NCI-H2171 treated with DMSO at 0.1 percent for 48 hours (cell line): ENCODE results near the gene C1orf21.
"Not testable (repeated sequence)": the region's sequence is repeated elsewhere in the genome, so short reads cannot be mapped to it uniquely, and the experiment has no call there.

Experiments used
- DNase-seq: peaks from one replicate; lab custom pipeline; 2025; lab: John Stamatoyannopoulos, UW

C1orf21 gene, protein sequence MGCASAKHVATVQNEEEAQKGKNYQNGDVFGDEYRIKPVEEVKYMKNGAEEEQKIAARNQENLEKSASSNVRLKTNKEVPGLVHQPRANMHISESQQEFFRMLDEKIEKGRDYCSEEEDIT

DNA sequence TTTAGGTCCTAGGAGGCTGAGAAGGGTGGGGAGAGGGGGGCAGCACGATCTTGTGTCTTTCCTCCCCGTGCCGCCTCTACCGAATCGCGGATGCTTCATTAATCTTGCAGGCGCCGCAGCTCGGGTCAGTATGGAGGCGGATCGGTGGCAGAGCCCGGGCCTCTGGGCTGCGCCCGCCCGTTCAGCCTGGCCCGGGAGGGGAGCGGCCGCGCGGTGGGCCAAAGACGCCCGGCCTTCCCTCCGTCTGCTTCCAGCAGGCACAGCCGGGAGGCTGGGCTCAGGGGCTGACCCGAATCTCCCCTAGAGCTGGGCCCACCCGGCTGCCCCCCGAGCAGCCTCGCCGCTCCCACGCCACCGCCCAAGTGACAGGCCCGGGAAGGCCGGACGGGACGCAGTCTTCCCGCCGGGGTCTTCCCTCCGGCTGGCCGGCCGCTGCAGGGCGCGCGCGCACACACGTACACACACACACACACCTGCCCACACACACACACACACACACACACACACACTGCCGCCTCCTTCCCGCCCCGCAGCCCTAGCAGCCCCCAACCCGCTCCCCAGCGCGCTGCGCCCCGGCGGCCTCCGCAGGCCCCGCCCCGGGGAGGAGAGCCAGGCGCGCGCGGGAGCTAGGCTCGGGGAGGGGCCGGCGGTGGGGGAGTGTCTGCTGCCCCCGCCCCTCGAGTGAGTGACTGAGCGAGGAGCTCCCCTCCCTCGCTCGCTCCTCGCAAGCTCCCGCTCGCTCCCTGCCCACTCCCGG lies at the start of gene C1orf21:
Gene C1orf21, plus strand, starts transcription at position 718 of the 757 bp plus-strand sequence. CDS start 90,481 bp downstream, outside the sequence.
- DNase-seq: peak; percentile 89

DNA sequence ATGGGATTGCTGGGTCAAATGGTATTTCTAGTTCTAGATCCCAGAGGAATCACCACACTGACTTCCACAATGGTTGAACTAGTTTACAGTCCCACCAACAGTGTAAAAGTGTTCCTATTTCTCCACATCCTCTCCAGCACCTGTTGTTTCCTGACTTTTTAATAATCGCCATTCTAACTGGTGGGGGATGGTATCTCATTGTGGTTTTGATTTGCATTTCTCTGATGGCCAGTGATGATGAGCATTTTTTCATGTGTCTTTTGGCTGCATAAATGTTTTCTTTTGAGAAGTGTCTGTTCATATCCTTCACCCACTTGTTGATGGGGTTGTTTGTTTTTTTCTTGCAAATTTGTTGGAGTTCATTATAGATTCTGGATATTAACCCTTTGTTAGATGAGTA lies 49.0 kb upstream of the C1orf21 start:
- not testable (repeated sequence) for DNase-seq

DNA sequence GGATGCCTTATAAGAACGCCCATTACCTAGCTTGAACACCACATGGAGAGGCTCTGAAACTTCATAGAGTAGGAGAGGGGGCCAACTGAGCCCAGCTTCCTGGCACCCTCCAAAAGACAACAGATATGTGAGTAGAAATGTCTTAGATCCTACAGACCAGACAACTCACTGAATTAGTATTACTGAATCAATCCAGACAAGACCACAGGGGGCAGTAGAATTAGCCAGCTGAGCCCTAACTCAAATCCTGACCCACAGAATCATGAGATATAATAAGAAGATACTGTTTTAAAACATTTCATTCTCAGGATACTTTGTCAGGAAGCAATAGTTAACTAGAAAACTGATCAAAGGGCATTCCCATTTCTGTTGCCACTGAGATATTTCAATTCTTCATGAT lies 45.8 kb upstream of the C1orf21 start:
- DNase-seq: no peak

DNA sequence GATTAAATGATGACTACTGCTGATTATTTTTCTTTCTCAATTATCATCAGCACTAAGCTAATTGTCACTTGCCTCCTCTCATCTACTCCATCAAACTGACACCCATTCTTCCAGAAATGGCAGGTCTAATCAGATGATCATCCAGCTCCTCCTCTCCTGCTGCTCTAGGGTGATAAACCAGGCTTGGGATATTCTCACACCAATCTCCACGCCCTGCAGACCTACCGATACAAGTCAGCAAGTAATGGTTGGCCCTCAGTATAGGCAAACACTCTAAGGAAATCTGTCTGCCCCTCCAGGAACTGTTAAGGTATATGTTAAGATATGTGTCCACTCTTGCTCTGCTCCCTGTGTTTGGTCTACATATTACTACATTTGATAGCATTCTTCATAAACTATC lies 36.3 kb upstream of the C1orf21 start:
- no peak for DNase-seq

DNA sequence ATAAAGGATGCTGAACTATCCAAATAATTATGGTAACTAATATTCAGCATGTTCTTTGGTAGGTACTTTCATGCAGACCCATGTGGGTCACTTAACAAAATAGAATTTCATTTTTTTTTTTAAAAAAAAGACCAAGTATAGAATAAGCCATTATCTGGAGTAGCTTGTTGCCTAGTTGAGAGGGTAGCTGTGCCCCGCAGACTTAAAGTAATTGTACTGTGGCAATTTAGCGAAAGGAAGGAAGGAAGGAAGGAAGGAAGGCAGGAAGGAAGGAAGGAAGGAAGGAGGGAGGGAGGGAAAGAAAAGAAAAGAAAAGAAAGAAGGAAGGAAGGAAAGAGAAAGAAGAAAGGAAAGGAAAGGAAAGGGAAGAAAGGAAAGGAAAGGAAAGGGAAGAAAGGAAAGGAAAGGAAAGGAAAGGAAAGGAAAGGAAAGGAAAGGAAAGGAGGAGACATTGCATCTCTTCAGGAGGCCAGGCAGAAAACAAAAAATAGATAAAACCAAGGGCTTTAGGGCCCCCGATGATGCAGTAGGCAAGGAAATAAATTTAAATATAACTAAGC lies 35.3 kb upstream of the C1orf21 start:
- no peak for DNase-seq

DNA sequence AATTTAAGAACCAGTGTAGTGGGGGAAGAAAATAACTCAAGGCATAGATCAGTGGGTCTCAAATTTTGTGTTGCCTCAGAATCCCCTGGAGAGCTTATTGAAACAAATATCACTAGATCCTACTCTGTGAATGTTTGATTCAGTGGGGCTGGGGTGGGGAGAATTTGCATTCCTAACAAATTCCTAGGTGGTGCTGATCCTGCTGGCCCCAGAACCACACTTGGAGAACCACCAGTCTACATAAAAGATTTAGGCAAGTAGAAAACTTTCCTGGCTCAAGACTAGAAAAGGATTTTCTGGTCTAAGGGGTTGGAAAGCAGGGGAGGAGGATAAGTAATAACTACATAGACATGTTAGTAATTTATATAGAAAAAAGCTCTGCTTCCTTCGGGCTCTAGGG lies 34.1 kb upstream of the C1orf21 start:
- DNase-seq: no peak

DNA sequence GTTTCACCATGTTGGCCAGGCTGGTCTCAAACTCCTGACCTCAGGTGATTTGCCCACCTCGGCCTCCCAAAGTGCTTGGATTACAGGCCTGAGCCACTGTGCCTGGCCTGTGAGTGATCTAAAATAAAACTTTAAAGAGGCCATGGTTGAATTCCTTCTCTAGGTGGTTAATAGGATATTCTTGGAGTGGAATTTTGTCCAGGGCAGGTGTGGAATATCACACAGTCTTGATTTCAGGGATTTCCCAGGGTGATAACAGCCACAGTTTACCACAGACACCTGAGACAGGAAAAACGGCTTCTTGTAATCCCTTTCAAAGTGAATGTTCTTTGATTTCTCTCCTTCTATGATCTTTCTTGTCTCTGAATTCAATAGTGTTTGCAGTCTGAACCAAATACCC lies 32.1 kb upstream of the C1orf21 start:
- DNase-seq: no peak

DNA sequence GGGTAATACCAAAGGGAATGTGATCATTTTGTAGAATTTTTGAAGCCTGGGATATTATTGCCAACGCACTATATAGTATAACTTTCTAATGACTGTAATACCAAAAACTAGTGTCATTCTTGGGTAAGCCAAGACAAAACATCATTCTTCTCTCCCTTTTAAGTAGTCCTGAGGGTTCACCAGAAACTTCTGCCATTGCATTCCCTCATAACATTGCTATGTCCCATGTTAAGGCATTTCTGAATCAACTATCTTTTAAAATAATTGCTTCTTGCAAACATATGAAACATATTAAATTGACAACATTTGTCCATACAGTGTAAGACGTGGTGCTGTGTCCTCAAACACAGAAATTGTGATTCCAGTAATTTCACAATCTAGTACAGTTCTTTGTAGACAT lies 29.9 kb upstream of the C1orf21 start:
- DNase-seq: no peak

DNA sequence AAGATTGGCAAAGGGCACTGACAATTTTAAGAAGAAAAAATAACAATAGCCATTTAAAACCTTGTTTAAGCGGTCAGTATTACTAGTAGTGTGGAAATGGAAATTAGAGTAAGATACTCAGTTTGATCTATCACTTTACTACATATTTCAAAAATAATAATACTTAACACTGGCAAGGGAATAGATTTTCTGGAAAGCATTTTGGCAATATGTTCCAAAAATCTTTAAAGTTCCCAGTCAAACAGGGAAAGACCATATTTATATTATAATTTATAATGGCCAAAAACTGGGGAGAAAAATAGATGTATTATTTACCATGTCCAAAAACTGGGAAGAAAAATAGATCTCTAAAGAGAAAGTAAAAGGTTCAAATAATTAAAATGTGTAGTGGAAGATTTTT lies 28.6 kb upstream of the C1orf21 start:
- no peak for DNase-seq

DNA sequence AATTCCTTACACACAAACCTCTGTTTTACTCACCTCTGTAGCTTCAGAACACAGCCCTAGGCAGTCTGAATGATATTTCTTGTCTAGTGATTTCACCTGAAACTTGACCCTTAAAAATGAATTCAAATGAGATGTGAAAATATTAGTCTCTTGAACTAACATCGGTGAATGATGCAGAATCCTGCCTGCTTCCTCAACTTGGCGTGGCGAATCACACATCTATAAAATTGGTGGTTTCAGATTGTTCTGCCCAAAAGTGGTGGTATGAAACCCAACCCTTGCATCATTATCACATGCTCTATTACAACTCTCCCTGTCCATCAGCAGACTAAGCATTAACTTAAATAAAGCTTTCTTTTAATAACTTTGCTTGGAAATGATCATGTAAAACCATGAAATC lies 26.9 kb upstream of the C1orf21 start:
- no peak for DNase-seq

DNA sequence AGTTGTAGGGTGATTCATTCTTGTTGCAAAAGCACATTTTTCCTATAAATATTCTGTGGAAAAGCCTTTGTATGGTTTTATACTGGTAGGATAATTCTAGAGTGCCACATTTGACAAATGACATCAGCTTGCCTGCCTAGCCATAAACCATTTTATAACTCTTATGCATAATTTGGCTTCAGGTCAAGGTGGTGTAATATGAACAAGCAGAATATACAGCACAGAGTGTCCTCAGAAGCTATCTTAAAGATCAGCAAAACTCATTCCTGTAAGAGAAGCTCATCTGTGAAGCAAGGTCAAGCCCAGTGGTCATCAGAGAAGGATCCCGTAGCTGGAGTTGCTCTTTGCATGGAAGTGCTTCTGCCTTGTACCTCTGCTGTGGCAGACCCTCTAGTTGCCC lies 24.0 kb upstream of the C1orf21 start:
- no peak for DNase-seq

DNA sequence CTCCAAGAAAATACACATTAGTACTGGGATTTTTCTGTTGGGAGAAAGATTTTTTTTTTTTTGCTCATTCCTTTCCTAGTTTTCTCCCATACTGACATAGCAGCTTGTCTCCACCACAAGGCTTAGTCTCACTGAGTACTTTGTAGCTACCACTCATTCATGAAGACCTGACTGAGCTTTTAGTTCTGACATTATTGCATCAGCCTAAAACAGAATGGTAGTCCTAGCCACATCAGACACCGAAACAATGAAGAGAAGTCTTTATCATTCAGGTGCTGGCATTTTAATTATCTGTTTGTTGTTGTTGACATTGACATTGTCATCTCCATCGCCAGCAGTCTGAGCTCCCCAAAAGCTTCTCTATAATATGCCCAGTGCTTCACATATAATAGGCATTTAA lies 21.1 kb upstream of the C1orf21 start:
- no peak for DNase-seq

DNA sequence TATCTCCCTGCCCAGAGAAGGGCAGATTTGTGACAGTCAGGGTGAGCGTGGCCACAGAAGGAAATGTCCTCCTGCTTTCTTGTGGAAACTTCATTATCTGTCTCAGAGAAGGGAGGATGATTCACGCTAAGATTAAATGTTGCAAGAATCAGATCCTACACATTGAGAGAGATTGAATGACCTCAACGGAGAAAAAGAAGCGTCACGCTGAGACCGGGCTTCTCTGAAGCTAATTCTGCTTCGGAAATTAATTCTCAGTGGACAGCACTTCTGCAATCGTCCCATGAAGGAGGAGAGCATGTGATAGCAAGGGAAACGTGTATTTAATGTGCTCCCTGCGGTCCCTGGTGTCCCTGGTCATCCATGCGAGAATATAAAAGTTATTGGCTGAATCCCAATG lies 19.8 kb upstream of the C1orf21 start:
- DNase-seq: no peak

DNA sequence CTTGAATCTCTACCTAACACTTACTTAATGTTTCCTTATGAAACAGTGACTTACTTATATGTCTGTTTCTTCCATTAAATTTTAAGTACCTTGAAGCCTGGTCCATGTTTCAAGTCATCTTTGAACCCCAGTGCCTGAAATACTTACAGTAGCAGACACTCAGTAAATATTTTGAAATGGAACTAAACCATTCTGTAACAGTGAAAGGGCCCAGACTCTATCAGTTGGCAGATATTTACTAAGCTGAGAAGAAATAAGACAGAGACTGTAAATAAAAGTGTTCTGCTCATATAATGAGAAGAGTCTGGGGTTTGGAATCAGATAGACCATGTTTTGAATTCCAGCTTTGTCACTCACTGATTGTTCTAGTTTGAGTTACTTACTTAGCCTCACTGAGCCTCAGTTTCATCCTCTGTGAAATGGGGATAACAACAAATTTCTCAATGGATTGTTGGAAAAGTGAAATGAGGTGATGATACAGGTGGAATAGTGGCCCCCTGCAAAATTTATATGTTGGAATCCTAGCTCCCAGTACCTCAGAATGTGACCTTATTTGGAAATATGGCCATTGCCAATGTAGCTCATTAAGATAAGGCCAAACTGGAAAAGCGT lies 19.3 kb upstream of the C1orf21 start:
- no peak for DNase-seq

DNA sequence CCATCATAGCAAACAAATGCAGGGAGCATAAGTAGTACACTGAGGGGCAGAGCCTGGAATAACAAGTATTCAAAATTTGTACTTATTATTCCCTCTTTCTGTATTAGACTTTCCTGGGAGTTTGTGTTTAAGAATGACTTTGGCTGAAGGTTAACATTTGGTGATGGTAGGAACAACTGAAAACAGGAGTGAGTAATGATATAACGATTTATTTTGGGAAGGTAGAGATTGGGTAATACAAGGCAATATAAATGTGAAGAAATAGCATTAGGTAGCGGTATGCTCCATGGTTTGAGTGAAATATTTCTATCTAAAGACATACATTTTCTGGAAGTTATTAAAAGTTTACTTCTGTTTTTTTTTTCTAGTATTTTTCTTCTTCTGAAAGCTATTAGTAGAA lies 18.5 kb upstream of the C1orf21 start:
- DNase-seq: no peak

DNA sequence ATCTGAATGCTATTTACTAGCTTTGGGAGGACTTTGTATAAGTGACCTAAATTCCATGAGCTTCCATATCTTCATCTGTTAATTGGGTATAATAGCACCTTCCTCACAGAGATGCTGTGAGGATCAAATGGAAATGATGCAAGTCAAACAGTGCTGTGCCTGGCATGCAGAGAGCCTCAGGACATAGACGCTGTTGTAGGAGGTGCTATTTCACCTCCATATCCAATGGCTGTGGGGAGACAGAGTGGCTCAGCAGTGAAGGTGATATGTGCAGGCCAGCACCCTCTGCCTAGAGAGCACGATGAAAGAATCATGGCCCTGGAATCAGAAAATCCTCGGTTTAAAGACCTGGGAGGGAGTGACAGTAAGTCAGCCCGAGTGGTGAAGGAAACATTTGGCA lies 16.0 kb upstream of the C1orf21 start:
- no peak for DNase-seq

DNA sequence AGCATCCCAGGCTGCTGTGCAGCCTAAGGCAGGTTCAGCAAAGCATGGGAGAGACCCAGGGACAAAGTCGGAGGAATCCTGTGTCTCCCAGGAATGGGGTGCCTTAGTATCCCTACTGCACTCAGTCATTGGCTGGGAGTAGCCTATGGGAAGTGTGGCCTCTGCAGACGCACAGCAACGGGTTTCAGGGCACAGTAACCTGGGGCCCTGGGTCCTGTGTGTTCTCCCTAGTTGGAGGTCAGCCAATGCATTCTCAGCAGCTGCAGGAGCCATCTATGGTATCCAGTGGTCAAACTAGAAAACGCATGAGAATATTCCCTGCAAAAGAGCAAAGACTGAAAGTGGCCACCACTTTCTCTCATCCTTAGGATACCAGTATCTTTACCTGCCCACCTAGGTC lies 13.7 kb upstream of the C1orf21 start:
- no peak for DNase-seq

DNA sequence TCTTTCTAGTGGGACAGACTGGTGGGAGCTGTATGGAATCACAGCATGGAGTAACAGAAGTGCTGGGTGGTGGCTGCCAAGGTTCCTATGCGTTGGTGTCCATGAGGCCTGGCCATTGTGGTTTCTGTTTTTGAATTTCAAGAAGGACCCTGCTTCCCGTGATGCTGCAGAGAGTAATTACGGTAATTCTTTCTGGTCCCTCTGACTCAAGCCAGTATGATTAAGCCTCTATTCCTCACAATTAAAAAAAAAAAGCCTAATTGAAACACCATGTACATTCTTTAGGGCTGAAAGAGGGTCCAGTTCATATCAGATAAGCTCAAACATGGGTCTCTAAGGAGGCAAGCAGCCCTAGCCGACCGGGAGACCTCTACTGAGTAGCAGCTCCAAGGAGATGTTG lies 10.5 kb upstream of the C1orf21 start:
- no peak for DNase-seq

DNA sequence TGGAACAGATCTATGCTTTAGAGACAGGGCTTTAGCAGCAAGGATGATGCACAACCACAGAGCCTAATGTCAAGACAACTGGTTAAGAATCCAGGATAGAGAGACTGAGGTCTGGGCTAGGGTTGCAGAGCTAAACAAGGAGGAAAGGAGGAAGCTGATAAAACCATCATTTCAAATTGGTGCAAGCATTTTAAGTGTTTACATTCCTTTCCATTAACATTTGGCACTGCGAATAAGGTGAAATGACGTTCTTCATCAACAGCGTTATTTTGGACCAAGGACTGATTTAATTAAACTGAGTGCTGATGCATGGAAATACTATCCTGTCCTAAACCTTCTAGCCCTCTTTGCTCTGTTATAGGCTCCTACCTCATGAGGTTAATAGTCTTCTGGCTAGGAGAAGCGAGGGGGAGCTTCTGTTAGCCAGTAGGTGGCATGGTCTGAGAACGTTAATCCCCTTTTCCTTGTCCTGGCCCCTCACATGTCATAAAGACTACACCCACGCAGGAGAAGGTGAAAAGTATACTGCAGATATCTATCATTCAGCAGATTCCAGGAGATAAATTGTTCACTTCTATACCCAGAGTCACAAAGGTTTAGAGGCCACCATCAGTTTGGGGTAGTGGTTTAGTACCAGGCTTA lies 7.6 kb upstream of the C1orf21 start:
- DNase-seq: no peak

DNA sequence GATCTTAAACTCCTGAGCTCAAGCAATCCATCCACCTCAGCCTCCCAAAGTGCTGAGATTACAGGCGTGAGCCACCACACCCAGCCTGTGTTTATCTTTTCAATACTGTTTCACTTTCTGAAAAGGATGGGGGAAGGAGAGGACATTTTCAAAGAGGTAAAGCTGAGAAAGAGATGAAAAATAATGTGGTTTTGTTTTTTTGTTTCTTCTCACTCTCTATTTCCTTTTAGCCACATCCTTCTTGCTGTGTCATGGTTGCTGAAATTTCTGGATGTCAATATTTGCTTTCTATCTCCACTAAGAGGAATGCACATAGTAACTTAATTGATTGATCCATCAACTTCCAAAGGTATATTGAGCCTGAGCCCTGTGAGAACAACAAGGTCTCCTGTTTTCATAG lies 6.4 kb upstream of the C1orf21 start:
- no peak for DNase-seq

DNA sequence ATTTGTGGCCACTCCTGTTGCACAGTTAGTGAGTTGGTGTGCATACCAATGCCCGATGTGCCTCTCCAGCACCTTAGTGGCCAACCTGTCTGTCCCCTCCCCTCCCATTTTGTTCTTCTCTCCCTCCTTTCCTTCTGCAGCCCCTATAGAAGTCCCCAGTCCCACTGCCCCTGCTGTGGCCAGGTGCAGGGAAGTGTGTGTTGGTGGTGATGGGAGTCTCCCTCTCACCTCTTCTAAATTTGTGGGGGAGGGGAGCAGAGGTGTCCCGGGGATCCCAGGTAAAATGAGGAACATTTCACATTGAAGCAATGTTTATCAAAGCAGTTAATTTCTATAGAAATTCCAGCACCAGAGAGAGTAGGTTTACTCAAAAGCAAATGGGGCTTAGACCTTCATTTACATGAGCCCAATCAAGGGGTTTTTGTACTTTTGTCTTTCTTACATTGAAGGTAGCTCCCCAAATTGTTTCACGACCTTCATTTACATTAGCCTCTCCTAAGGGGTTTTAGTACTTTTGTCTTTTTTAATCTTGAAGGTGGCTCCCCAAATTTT lies 3.0 kb upstream of the C1orf21 start:
- DNase-seq: no peak

DNA sequence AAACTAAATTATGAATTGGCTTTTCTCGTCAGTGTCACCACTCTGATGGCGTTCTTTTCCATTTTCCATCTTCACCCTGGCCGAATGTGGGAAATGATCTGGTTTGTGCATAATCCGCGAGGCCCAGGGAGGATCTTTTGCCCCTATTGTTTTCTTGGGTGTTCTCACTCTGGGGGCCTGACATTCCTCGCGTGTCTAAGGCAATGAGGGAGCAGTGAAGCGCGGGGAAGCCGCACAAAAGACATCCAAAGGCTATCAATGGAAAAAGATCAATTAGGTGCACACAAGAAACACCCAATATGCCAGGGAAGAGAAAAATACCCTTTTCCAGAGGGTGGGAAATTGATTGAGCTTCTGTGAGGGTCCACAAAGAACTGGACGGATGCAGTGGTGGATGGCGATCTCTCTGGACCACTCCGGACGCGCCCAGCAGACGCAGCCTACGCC lies 941 bp upstream of the C1orf21 start:
- DNase-seq: no peak

DNA sequence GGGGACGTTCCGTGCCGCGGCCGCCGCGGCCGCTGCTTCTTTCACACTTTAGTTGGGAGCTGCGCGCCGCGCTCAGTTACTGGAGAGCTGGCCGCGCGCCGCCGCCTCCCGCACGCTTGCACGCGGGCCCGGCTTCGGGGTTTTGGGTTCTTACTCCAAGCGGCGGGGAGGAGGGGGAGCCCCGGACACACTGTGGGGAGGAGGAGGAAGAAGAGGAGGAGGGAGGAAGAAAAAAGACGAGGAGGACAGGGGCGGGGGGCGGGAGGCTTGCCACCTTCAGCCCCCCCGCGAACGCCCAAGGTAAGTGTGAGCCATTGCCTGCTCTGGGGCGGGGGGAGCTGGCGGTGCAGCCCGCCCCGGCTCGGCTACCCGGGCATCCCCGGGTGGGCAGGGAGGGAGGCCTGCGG lies 243 bp downstream of the C1orf21 start:
- no peak for DNase-seq
